Lower leg skin (tissue), 4 donors: ENCODE measurements around the gene STX8. TPM values are rescaled to one million over a fixed set of nuclear protein-coding genes. Genes with fewer than 3 reads are reported as not detected.
"Not testable (repeated sequence)": the region's sequence is repeated elsewhere in the genome, so short reads cannot be mapped to it uniquely, and the experiment has no call there.

Experiments
- DNase-seq, 2 donors: peaks; one replicate each; pipeline ENCODE4 v3.0.0-alpha.2; 2019; ENCODE audit warnings: low spot score in 2 of 2
- H3K4me3 ChIP-seq: fragments of 200-600 bp; sonication (generic); 2 replicates; pipeline ENCODE4 v1.5.1; 2017; ENCODE audit warnings: mild to moderate bottlenecking, low read depth; ENCODE audit not compliant: poor library complexity, severe bottlenecking
- CTCF ChIP-seq, 3 donors: fragments of 450-650 bp; IDR thresholded peaks; one replicate each; pipeline ENCODE4 v1.5.1; 2016; ENCODE audit warnings: antibody characterized with exemption in 3 of 3, mild to moderate bottlenecking in 3 of 3, moderate library complexity in 2 of 3
- POLR2A ChIP-seq, 2 donors: fragments of 450-650 bp; IDR thresholded peaks; one replicate each; pipeline ENCODE4 v1.6.1; 2016 to 2017; ENCODE audit warnings: antibody characterized with exemption in 2 of 2, mild to moderate bottlenecking in 1 of 2, moderate library complexity in 1 of 2
- WGBS, 2 donors: methylation state at CpG; one replicate each; pipeline ENCODE4 v1.1.5; 2018; 5-methylcytosine and 5-hydroxymethylcytosine counted together
- intact Hi-C: fragments of 100-400 bp; cut with DNase I; formaldehyde crosslinking; loops from one replicate; pipeline ENCODE4 v1.15.0; 2023; ENCODE audit warnings: low total_unique reads
- total RNA-seq, 4 donors: library from RNA; depleted of rRNA; stranded (reverse); fragments of >200 nt; gene quantifications; one replicate each; pipeline ENCODE4 v1.1.0, GENCODE V29; 2016

STX8 gene
- total RNA-seq, 4 donors from 2014 or later: 32.1 to 56.4 (median 45.1) TPM

GRCh38 chr17:9606453-9606852 lies 30.8 kb upstream of the STX8 start:
- intact Hi-C loops: no loop called here
- no peak overlapping the region for H3K4me3 ChIP-seq
- WGBS, 2 donors: 82 to 83% methylated on average over 6 of the region's 6 CpGs
- DNase-seq: no peak
- TF ChIP-seq CTCF (IDR thresholded peaks at IDR 0.05): no peak
- no peak for TF ChIP-seq POLR2A (IDR thresholded peaks at IDR 0.05)

GRCh38 chr17:9604583-9604982 lies 29.0 kb upstream of the STX8 start:
- H3K4me3 ChIP-seq, intact Hi-C loops, DNase-seq: not testable (repeated sequence)
- WGBS, 2 donors: 87 to 88% methylated on average over 5 of the region's 5 CpGs

- intact Hi-C loops: no loop called here
- no peak overlapping the region for H3K4me3 ChIP-seq
- no peak for DNase-seq
- TF ChIP-seq CTCF (IDR thresholded peaks at IDR 0.05) (no peak), POLR2A (IDR thresholded peaks at IDR 0.05) (no peak)
- 75 to 79% methylated on average over 4 of the region's 4 CpGs for WGBS, 2 donors
Observed at GRCh38 chr17:9598661-9599060, 23.0 kb upstream of the STX8 start.

GRCh38 chr17:9597638-9598037 lies 22.0 kb upstream of the STX8 start:
- intact Hi-C loops: not testable (repeated sequence)
- WGBS, 2 donors: 91 to 96% methylated on average over 5 of the region's 5 CpGs

GRCh38 chr17:9594065-9594464 lies 18.4 kb upstream of the STX8 start:
- intact Hi-C loops: no loop called here
- H3K4me3 ChIP-seq: no peak overlapping the region
- DNase-seq: no peak
- WGBS, 2 donors: 38 to 48% methylated on average over 6 of the region's 6 CpGs
- no peak for TF ChIP-seq CTCF (IDR thresholded peaks at IDR 0.05)

More at GRCh38 chr17:9597638-9598037, 22.0 kb upstream of the STX8 start:
- DNase-seq, H3K4me3 ChIP-seq: not testable (repeated sequence)

- 88 to 91% methylated on average over 10 of the region's 10 CpGs for WGBS, 2 donors
- TF ChIP-seq CTCF (IDR thresholded peaks at IDR 0.05) (no peak), POLR2A (IDR thresholded peaks at IDR 0.05) (no peak)
- no peak for DNase-seq
- intact Hi-C loops: no loop called here
- no peak overlapping the region for H3K4me3 ChIP-seq
Observed at GRCh38 chr17:9587969-9588656, 12.5 kb upstream of the STX8 start.

- no peak for DNase-seq
- TF ChIP-seq CTCF (IDR thresholded peaks at IDR 0.05) (no peak), POLR2A (IDR thresholded peaks at IDR 0.05) (no peak)
- no peak overlapping the region for H3K4me3 ChIP-seq
- intact Hi-C loops: no loop called here
- 26 to 28% methylated on average over 4 of the region's 4 CpGs for WGBS, 2 donors
Observed at GRCh38 chr17:9577373-9577709, 1.7 kb upstream of the STX8 start.
